ENCODE measurements around the gene RNF19B.

Gene RNF19B

DNA sequence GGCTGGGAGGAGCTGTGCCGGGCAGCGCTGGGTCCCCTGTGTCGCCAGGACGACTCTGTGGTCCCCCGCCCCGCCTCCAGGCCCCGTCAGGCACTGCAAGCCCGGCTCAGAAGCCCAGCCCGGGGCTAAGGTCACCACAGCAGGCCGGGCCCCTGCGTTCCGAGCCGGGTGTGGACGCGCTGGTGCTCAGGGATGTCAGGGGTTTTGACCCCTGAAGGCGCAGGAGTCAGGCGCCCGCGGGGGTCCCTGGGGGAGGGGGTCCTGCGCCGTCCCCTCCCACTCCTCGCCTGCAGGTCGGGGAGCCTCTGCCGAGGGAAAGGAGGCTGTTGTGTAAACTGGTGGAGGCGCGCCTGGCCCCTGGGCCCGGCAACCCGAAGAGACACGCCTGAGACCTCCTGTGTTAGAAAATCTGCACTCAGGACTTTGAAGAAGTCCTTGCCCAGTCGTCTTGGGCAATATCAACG is 39.7 kb downstream of the RNF19B start:
- Histone ChIP-seq H3K9ac (ENCODE audit: low read length in 5 of 5) (peak overlapping the region in 2 of 5 donors; percentile 30 to 63), H3K27ac (ENCODE audit: low read depth, low read length) (no peak overlapping the region), H3K36me3 (ENCODE audit: control insufficient read depth in 5 of 5, insufficient read depth in 5 of 5, low read length in 5 of 5) (no peaks in the 10 kb centered on the region), H3K9me3 (ENCODE audit: control insufficient read depth in 5 of 5, low read length in 5 of 5) (no peaks in the 10 kb centered on the region), H3K4me3 (ENCODE audit: low read depth in 1 of 5, low read length in 5 of 5) (peak overlapping the region in 4 of 5 donors; percentile 17 to 53 (median 41)), H3K27me3 (ENCODE audit: control insufficient read depth in 5 of 5, insufficient read depth in 4 of 5, low read length in 5 of 5) (peaks cover 0 to 15% (median 2%) of the 10 kb centered on the region in 5 donors), H3K4me1 (ENCODE audit: control insufficient read depth in 5 of 5, insufficient read depth in 5 of 5, low read length in 5 of 5) (peaks cover 3 to 33% (median 29%) of the 10 kb centered on the region in 5 donors)

DNA sequence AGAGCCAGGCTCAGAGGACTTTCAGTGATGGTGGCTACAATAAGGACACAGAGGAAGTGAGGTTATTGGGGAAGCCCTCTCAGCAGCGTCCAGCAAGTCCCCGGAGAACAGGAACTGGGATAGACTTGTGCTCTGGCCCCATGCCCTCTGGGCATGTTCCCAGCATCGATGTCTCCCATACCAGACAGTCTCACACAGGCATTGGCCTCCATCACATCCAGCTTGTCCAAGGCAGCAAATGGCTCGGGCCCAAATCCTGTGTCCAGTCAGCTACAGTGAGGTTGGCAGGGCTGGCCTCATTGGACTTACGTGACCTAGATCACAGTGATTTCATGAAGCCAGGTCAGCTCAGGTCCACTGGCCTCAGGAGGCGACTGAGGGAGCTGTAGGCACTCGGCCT is 43.8 kb downstream of the RNF19B start:
- Histone ChIP-seq H3K9ac (ENCODE audit: low read length in 5 of 5) (no peak overlapping the region), H3K36me3 (ENCODE audit: control insufficient read depth in 5 of 5, insufficient read depth in 5 of 5, low read length in 5 of 5) (no peaks in the 10 kb centered on the region), H3K4me1 (ENCODE audit: control insufficient read depth in 5 of 5, insufficient read depth in 5 of 5, low read length in 5 of 5) (peaks cover 3 to 31% (median 27%) of the 10 kb centered on the region in 5 donors), H3K9me3 (ENCODE audit: control insufficient read depth in 5 of 5, low read length in 5 of 5) (no peaks in the 10 kb centered on the region), H3K27me3 (ENCODE audit: control insufficient read depth in 5 of 5, insufficient read depth in 4 of 5, low read length in 5 of 5) (peaks cover 0 to 17% (median under 1%) of the 10 kb centered on the region in 5 donors), H3K4me3 (ENCODE audit: low read depth in 1 of 5, low read length in 5 of 5) (no peak overlapping the region), H3K27ac (ENCODE audit: low read depth, low read length) (no peak overlapping the region)

GRCh38 chr1:32919811-32920733 is 44.5 kb downstream of the RNF19B start:
- Histone ChIP-seq H3K4me1 (ENCODE audit: control insufficient read depth in 5 of 5, insufficient read depth in 5 of 5, low read length in 5 of 5) (peaks cover 3 to 23% (median 19%) of the 10 kb centered on the region in 5 donors), H3K27ac (ENCODE audit: low read depth, low read length) (no peak overlapping the region), H3K4me3 (ENCODE audit: low read depth in 1 of 5, low read length in 5 of 5) (no peak overlapping the region), H3K36me3 (ENCODE audit: control insufficient read depth in 5 of 5, insufficient read depth in 5 of 5, low read length in 5 of 5) (no peaks in the 10 kb centered on the region), H3K9me3 (ENCODE audit: control insufficient read depth in 5 of 5, low read length in 5 of 5) (no peaks in the 10 kb centered on the region), H3K27me3 (ENCODE audit: control insufficient read depth in 5 of 5, insufficient read depth in 4 of 5, low read length in 5 of 5) (peaks cover 0 to 15% (median 0%) of the 10 kb centered on the region in 5 donors), H3K9ac (ENCODE audit: low read length in 5 of 5) (no peak overlapping the region)

DNA sequence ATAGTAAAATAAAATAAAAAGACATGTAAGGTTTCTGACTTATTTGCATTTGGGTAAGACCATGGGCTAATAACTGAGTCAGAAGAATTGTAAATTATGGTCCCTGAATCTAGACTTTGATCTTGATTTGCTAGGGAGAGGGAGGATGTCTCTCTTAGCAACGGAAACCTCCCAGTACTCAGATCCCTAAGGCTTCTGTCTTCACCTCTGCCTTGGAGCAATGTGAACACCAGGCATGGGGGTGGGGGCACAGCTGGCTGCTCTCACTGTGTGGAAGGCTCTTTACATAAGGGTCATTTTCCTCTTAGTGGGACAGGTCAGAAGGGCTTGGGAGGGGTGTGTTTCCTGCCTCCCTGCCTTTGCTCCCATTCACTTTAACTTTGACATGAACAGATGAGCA is 46.4 kb downstream of the RNF19B start:
- Histone ChIP-seq H3K9me3 (ENCODE audit: control insufficient read depth in 5 of 5, low read length in 5 of 5) (peaks cover 0 to 4% (median 0%) of the 10 kb centered on the region in 5 donors), H3K27ac (ENCODE audit: low read depth, low read length) (no peak overlapping the region), H3K36me3 (ENCODE audit: control insufficient read depth in 5 of 5, insufficient read depth in 5 of 5, low read length in 5 of 5) (no peaks in the 10 kb centered on the region), H3K27me3 (ENCODE audit: control insufficient read depth in 5 of 5, insufficient read depth in 4 of 5, low read length in 5 of 5) (peaks cover 0 to 10% (median 0%) of the 10 kb centered on the region in 5 donors), H3K4me3 (ENCODE audit: low read depth in 1 of 5, low read length in 5 of 5) (no peak overlapping the region), H3K4me1 (ENCODE audit: control insufficient read depth in 5 of 5, insufficient read depth in 5 of 5, low read length in 5 of 5) (peaks cover 3 to 15% (median 9%) of the 10 kb centered on the region in 5 donors), H3K9ac (ENCODE audit: low read length in 5 of 5) (no peak overlapping the region)

GRCh38 chr1:32917521-32917920 is 47.1 kb downstream of the RNF19B start:
- peaks cover 3 to 15% (median 9%) of the 10 kb centered on the region in 5 donors for H3K4me1 ChIP-seq (ENCODE audit: control insufficient read depth in 5 of 5, insufficient read depth in 5 of 5, low read length in 5 of 5)
- H3K27ac ChIP-seq (ENCODE audit: low read depth, low read length) = no peak overlapping the region
- H3K9me3 ChIP-seq (ENCODE audit: control insufficient read depth in 5 of 5, low read length in 5 of 5) = peaks cover 0 to 4% (median 0%) of the 10 kb centered on the region in 5 donors
- H3K27me3 ChIP-seq (ENCODE audit: control insufficient read depth in 5 of 5, insufficient read depth in 4 of 5, low read length in 5 of 5) = peaks cover 0 to 6% (median 0%) of the 10 kb centered on the region in 5 donors
- H3K4me3 ChIP-seq (ENCODE audit: low read depth in 1 of 5, low read length in 5 of 5) = no peak overlapping the region
- no peaks in the 10 kb centered on the region for H3K36me3 ChIP-seq (ENCODE audit: control insufficient read depth in 5 of 5, insufficient read depth in 5 of 5, low read length in 5 of 5)
- H3K9ac ChIP-seq (ENCODE audit: low read length in 5 of 5) = no peak overlapping the region

DNA sequence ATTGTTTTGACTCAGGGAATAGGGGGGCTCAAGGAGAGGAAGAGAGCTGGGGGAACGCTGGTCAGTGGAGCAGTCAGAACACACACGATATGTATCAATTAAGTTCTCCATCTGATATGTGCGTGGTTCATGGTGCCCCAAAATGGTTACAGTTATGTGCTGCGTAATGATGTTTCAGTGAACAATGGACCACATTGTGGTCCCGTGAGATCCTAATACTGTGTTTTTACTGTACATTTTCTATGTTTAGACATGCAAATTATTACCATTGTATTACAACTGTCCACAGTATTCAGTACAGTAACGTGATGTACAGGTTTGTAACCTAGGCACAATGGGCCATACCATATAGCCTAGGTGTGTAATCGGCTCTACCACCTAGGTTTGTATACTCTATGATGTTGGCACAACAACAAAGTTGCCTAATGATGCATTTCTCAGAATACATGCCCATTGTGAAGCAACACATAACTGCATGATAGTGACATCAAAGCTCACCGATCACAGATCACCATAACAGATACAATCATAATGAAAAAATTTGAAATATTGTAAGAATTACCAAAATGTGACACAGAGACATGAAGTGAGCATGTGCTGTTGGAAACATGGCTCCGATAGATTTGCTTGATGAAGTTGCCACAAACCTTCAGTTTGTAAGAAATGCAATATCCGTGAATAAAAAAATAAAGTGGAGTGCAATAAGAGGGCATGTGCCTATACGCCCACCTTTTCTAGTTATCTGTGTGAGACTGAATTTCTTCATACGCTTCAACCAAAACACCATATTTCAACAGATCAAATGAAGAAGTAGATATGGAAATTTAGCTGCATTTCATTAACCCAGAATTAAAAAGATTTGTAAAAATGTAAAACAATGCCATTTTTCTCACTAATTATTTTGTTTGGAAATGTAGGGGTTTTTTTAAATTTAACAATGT is 48.6 kb downstream of the RNF19B start:
- Histone ChIP-seq H3K36me3 (ENCODE audit: control insufficient read depth in 5 of 5, insufficient read depth in 5 of 5, low read length in 5 of 5) (no peaks in the 10 kb centered on the region), H3K4me3 (ENCODE audit: low read depth in 1 of 5, low read length in 5 of 5) (no peak overlapping the region), H3K9me3 (ENCODE audit: control insufficient read depth in 5 of 5, low read length in 5 of 5) (peaks cover 0 to 4% (median 0%) of the 10 kb centered on the region in 5 donors), H3K27me3 (ENCODE audit: control insufficient read depth in 5 of 5, insufficient read depth in 4 of 5, low read length in 5 of 5) (peaks cover 0 to 6% (median 0%) of the 10 kb centered on the region in 5 donors), H3K4me1 (ENCODE audit: control insufficient read depth in 5 of 5, insufficient read depth in 5 of 5, low read length in 5 of 5) (peaks cover 3 to 11% (median 6%) of the 10 kb centered on the region in 5 donors), H3K27ac (ENCODE audit: low read depth, low read length) (no peak overlapping the region), H3K9ac (ENCODE audit: low read length in 5 of 5) (no peak overlapping the region)

- peaks cover 0 to 7% (median 0%) of the 10 kb centered on the region in 5 donors for H3K27me3 ChIP-seq (ENCODE audit: control insufficient read depth in 5 of 5, insufficient read depth in 4 of 5, low read length in 5 of 5)
- H3K4me3 ChIP-seq (ENCODE audit: low read depth in 1 of 5, low read length in 5 of 5) = no peak overlapping the region
- H3K9me3 ChIP-seq (ENCODE audit: control insufficient read depth in 5 of 5, low read length in 5 of 5) = peaks cover 0 to 4% (median 0%) of the 10 kb centered on the region in 5 donors
- no peaks in the 10 kb centered on the region for H3K36me3 ChIP-seq (ENCODE audit: control insufficient read depth in 5 of 5, insufficient read depth in 5 of 5, low read length in 5 of 5)
- H3K4me1 ChIP-seq (ENCODE audit: control insufficient read depth in 5 of 5, insufficient read depth in 5 of 5, low read length in 5 of 5) = no peaks in the 10 kb centered on the region
- H3K27ac ChIP-seq (ENCODE audit: low read depth, low read length) = no peak overlapping the region
- no peak overlapping the region for H3K9ac ChIP-seq (ENCODE audit: low read length in 5 of 5)
These were observed 54.3 kb downstream of the RNF19B start for GRCh38 chr1:32910319-32910718.

- H3K27ac ChIP-seq (ENCODE audit: low read depth, low read length) = no peak overlapping the region
- no peaks in the 10 kb centered on the region for H3K36me3 ChIP-seq (ENCODE audit: control insufficient read depth in 5 of 5, insufficient read depth in 5 of 5, low read length in 5 of 5)
- H3K4me1 ChIP-seq (ENCODE audit: control insufficient read depth in 5 of 5, insufficient read depth in 5 of 5, low read length in 5 of 5) = peaks cover 0 to under 1% (median 0%) of the 10 kb centered on the region in 5 donors
- no peak overlapping the region for H3K9ac ChIP-seq (ENCODE audit: low read length in 5 of 5)
- peaks cover 0 to 7% (median 0%) of the 10 kb centered on the region in 5 donors for H3K27me3 ChIP-seq (ENCODE audit: control insufficient read depth in 5 of 5, insufficient read depth in 4 of 5, low read length in 5 of 5)
- no peak overlapping the region for H3K4me3 ChIP-seq (ENCODE audit: low read depth in 1 of 5, low read length in 5 of 5)
- H3K9me3 ChIP-seq (ENCODE audit: control insufficient read depth in 5 of 5, low read length in 5 of 5) = no peaks in the 10 kb centered on the region
These were observed 57.2 kb downstream of the RNF19B start for GRCh38 chr1:32907435-32907834.

DNA sequence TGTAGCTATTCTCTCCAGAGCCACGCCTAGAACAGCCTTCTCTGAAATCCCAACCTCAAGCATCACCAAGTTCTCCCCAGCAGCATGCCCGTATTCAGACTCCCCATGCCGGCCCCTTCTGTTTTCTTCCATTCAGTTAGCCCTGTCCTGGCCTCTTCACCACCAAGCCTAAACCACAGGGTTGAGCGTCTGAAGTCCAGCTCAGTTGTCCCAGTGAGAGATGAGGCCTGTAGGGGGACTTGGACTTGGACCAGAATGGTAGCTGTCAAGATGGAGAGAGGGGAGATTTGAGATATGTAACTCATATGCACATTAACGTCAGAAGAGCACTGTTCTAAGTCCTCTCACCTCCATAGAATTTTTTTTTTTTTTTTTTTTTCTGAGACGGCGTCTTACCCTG is 58.0 kb downstream of the RNF19B start:
- H3K4me3 ChIP-seq (ENCODE audit: low read depth in 1 of 5, low read length in 5 of 5) = no peak overlapping the region
- no peak overlapping the region for H3K27ac ChIP-seq (ENCODE audit: low read depth, low read length)
- H3K27me3 ChIP-seq (ENCODE audit: control insufficient read depth in 5 of 5, insufficient read depth in 4 of 5, low read length in 5 of 5) = peaks cover 0 to 7% (median 1%) of the 10 kb centered on the region in 5 donors
- peaks cover 0 to 6% (median 1%) of the 10 kb centered on the region in 5 donors for H3K4me1 ChIP-seq (ENCODE audit: control insufficient read depth in 5 of 5, insufficient read depth in 5 of 5, low read length in 5 of 5)
- H3K9ac ChIP-seq (ENCODE audit: low read length in 5 of 5) = no peak overlapping the region
- no peaks in the 10 kb centered on the region for H3K36me3 ChIP-seq (ENCODE audit: control insufficient read depth in 5 of 5, insufficient read depth in 5 of 5, low read length in 5 of 5)
- H3K9me3 ChIP-seq (ENCODE audit: control insufficient read depth in 5 of 5, low read length in 5 of 5) = no peaks in the 10 kb centered on the region
